Right atrium auricular region (tissue), 2 donors: ENCODE results near the gene ETS1. TPM values are rescaled to one million over a fixed set of nuclear protein-coding genes. Genes with fewer than 3 reads are reported as not detected.

ENCODE experiments used
- DNase-seq: peaks from one replicate; pipeline ENCODE4 v3.0.0-alpha.2; 2019; ENCODE audit warnings: low spot score
- H3K27ac ChIP-seq, 2 donors: fragments of 200-600 bp; sonication (generic); 1 replicate in 1 of 2; 2 replicates in 1 of 2; pipeline ENCODE4 v1.5.1; 2016 to 2019
- H3K27me3 ChIP-seq, 2 donors: fragments of 200-600 bp; sonication (generic); one replicate each; pipeline versions ENCODE4 v1.5.1 to v1.6.0; 2017 to 2019
- H3K36me3 ChIP-seq: fragments of 200-600 bp; sonication (generic); one replicate; pipeline ENCODE4 v1.5.1; 2016
- H3K4me1 ChIP-seq, 2 donors: fragments of 200-600 bp; sonication (generic); one replicate each; pipeline versions ENCODE4 v1.5.1 to v1.6.0; 2017 to 2019
- H3K4me3 ChIP-seq, 2 donors: fragments of 200-600 bp; sonication (generic); 1 replicate in 1 of 2; 2 replicates in 1 of 2; pipeline ENCODE4 v1.5.1; 2017 to 2019; ENCODE audit warnings: mild to moderate bottlenecking in 1 of 2, moderate library complexity in 1 of 2
- H3K9me3 ChIP-seq, 2 donors: fragments of 200-600 bp; sonication (generic); one replicate each; pipeline ENCODE4 v1.5.1; 2019
- total RNA-seq, 2 donors: library from RNA; depleted of rRNA; stranded (reverse); fragments of >200 nt; gene quantifications; one replicate each; pipeline ENCODE4 v1.1.0, GENCODE V29; 2016
- TF ChIP-seq, protein P1 (sequence below), 2 donors: fragments of 200-600 bp; sonication (generic); IDR thresholded peaks; one replicate each; pipeline ENCODE4 v1.5.1; 2019; ENCODE audit warnings: antibody characterized with exemption in 2 of 2

ETS1 gene
- total RNA-seq, 2 donors from 2014 or later, result 37.9 to 46.6 TPM

- no peak for DNase-seq
- TF ChIP-seq, protein P1, sequence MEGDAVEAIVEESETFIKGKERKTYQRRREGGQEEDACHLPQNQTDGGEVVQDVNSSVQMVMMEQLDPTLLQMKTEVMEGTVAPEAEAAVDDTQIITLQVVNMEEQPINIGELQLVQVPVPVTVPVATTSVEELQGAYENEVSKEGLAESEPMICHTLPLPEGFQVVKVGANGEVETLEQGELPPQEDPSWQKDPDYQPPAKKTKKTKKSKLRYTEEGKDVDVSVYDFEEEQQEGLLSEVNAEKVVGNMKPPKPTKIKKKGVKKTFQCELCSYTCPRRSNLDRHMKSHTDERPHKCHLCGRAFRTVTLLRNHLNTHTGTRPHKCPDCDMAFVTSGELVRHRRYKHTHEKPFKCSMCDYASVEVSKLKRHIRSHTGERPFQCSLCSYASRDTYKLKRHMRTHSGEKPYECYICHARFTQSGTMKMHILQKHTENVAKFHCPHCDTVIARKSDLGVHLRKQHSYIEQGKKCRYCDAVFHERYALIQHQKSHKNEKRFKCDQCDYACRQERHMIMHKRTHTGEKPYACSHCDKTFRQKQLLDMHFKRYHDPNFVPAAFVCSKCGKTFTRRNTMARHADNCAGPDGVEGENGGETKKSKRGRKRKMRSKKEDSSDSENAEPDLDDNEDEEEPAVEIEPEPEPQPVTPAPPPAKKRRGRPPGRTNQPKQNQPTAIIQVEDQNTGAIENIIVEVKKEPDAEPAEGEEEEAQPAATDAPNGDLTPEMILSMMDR (IDR thresholded peaks at IDR 0.05), result no peak
- Histone ChIP-seq H3K4me3 (no peak overlapping the region), H3K4me1 (no peaks in the 10 kb centered on the region), H3K9me3 (no peaks in the 10 kb centered on the region), H3K27ac (no peak overlapping the region), H3K36me3 (no peaks in the 10 kb centered on the region), H3K27me3 (no peaks in the 10 kb centered on the region)
Measured at GRCh38 chr11:128620309-128621100, 33.1 kb upstream of the ETS1 start.

- H3K36me3 ChIP-seq, result no peaks in the 10 kb centered on the region
- TF ChIP-seq, protein P1 (IDR thresholded peaks at IDR 0.05), result no peak
- peak; percentile 53 for DNase-seq
- H3K4me1 ChIP-seq, result no peaks in the 10 kb centered on the region
- H3K9me3 ChIP-seq, result no peaks in the 10 kb centered on the region
- no peak overlapping the region for H3K27ac ChIP-seq
- no peak overlapping the region for H3K4me3 ChIP-seq
- H3K27me3 ChIP-seq, result no peaks in the 10 kb centered on the region
Measured at GRCh38 chr11:128619540-128620308, 32.4 kb upstream of the ETS1 start.

DNA sequence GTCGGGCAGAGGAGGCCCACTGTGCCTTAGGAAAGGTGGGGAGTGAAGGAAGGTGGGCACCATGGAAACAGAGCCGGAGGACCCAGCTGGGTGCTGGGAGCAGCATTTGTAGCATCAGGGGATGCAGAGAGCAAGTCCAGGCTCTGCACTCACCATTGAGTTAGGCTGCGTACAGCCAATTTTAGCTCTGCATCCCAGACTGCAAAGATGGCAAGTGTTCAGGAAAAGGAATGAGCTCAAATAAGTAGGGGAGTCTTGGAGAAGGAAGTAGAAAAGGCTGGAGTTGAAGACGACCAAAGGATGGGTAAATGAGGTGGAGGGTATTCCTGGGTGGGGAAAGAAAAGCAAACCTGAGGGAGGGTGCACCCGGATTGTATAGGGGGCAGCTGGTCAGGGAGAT, 31.6 kb upstream of the ETS1 start:
- Histone ChIP-seq H3K27me3 (no peaks in the 10 kb centered on the region), H3K27ac (no peak overlapping the region), H3K4me3 (no peak overlapping the region), H3K9me3 (no peaks in the 10 kb centered on the region), H3K36me3 (no peaks in the 10 kb centered on the region), H3K4me1 (no peaks in the 10 kb centered on the region)
- no peak for DNase-seq
- TF ChIP-seq, protein P1 (IDR thresholded peaks at IDR 0.05), result no peak

DNA sequence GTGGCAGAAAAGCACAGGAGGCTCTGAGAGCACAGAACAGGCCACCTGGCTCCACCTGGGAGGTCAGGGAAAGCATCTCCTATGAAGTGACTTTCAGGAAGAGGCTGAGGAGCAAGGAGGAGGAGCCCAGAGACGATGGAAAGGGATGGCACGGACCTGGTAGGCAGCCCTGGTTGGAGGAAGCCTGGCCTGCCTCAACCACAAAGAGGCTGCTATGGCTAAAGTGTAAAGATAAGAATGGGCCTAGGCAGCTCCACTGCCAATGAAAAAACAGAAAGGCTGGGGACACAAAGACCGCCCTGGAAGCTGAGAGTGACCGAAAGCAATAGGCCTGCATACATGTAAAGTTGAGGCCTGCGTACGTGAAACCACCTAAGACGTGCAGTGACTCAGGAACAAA, 31.2 kb upstream of the ETS1 start:
- no peaks in the 10 kb centered on the region for H3K36me3 ChIP-seq
- DNase-seq, result no peak
- no peaks in the 10 kb centered on the region for H3K27me3 ChIP-seq
- H3K27ac ChIP-seq, result no peak overlapping the region
- no peak overlapping the region for H3K4me3 ChIP-seq
- TF ChIP-seq, protein P1 (IDR thresholded peaks at IDR 0.05), result no peak
- H3K4me1 ChIP-seq, result no peaks in the 10 kb centered on the region
- no peaks in the 10 kb centered on the region for H3K9me3 ChIP-seq

DNA sequence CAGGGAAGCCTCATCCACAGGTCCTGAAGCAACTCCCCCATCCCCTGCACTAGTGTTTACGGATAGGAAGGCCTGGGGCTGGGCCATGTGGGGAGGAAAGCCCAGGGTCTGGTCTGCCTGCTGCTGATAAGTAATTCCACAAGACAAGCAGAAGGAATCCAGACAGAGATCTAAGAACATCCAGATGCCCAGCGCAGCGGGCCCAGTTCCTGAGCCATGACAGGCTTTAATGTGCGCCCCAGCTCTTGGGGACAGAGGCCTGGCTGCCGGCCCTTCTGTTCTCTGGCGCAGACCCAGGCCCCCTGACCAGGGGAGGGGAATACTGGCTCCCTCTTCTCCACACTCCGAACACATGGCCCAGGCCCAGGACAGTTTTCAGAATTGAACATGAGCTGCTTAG, 28.8 kb upstream of the ETS1 start:
- H3K9me3 ChIP-seq, result no peaks in the 10 kb centered on the region
- no peak overlapping the region for H3K27ac ChIP-seq
- DNase-seq, result peak; percentile 53
- H3K4me1 ChIP-seq, result peaks cover 0 to 4% of the 10 kb centered on the region in 2 donors
- H3K4me3 ChIP-seq, result no peak overlapping the region
- no peaks in the 10 kb centered on the region for H3K27me3 ChIP-seq
- no peaks in the 10 kb centered on the region for H3K36me3 ChIP-seq
- TF ChIP-seq, protein P1 (IDR thresholded peaks at IDR 0.05), result no peak
